ENCODE data around the gene NEK11.

NEK11 gene

DNA sequence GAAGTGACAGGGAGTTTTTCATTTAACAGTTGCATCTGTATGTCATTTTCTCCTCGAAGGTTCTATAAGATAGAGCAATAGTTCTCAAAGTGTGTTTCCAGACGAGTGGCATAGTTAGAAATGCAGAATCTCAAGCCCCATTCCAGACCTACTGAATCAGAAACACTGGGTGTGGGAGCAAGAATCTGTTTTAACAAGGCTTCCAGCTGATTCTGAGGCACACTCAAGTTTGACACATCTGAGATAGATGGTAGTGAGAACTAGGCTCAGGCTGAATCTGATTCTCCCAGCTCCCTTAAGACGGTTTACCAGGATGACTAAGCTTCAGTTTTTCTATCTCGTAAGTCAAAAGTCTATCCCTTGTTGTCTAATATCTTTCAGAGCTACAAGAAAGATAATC, 195.1 kb downstream of the NEK11 start:
- DNase-seq (ENCODE audit: insufficient read length, low spot score) (no peak), FAIRE-seq (no peak)

GRCh38 chr3:131222599-131222998, 195.9 kb downstream of the NEK11 start:
- FAIRE-seq (no peak), DNase-seq (ENCODE audit: insufficient read length, low spot score) (no peak)

DNA sequence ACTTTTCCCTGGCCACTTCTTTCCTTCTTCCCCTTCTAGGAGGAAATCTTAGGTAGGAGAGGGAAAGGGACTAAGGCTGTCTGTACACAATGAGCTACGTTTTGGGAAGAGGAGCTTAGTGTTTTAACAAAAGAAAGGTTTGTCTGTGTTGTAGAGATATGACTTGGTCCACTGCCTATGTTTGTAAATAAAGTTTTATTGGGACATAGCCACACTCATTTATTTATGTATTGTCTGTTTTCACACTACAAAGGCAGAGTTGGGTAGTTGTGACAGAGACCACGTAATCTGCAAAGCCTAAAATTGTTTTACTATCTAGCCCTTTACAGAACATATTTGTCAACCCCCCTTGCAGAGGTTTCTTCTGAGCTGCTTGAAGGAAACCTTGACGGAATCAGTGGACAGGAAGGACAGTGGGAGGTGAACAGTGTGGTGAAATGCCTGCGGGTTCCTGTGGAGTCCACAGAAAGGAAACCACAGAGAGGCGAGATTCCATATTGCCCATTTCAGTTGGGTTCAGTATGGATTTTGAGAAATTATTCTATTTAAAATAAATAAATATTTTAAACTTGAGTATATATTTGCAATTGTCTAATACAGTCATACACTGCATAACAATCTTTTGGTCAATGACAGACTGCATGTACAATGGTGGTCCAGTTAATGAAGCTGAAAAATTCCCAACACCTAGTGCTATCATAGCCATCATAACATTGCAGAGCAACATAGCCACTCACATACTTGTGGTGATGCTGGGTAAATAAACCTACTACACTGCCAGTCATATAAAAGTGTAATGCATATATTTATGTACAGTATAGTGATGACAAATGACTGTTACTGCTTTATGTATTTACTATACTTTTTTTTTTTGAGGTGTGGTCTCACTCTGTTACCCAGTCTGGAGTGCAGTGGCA, 197.0 kb downstream of the NEK11 start:
- DNase-seq (ENCODE audit: insufficient read length, low spot score) (no peak), FAIRE-seq (no peak)

DNA sequence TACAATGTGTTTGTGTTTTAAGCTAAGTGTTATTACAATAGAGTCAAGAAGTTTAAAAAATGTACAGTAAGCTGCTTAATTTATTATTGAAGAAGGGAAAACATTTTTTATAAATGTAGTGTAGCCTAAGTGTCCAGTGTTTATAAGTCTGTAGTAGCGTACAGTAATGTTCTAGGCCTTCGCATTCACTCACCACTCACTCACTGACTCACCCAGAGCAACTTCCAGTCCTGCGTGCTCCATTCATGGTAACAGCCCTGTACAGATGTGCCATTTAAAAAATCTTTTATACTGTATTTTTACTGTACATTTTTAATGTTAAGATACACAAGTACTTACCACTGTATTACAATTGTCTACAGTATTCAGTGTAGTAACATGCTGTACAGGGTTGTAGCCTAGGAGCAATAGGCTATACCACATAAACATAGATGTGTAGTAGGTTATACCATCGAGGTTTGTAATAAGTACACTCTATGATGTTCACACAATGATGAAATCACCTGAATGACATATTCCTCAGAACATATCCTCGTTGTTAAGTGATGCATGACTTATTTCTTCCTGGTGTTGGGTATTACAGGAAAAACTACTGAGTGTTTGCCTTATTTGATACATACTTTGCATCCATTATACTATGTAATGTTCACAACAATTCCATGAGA, 198.3 kb downstream of the NEK11 start:
- FAIRE-seq = no peak
- no peak for DNase-seq (ENCODE audit: insufficient read length, low spot score)

- FAIRE-seq = no peak
- no peak for DNase-seq (ENCODE audit: insufficient read length, low spot score)
Observed at GRCh38 chr3:131228522-131228921, 201.8 kb downstream of the NEK11 start.

DNA sequence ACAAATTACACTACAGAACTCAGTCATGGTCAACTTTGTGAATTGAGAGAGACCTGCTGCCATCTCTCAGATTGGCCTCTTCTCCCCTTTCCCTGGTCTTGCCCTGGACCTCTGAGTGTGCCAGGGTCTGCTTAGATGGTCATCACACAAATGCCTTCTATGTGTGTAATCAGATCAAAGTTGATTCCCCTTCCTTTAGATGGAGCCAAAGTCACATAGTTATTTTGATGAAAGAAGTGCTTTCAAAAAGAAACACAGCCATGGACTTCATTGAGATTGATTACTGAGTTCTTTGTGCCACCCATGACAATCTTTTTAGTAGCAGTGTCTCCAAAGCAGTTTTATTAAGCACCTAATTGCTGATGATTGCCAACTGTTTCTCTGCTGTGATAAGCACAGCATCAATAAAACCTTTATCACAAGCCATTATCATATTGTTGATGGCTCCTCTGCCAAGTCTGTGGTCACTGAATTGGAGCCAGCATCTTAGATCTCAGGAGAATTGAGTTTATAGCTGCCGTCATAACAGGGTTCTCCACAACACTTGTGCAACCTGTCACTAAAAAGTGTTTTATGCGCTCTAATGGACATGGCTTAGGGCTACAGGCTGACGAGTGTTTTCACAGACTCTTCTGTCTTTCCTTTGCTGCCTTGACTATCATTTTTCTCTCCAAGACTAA, 205.2 kb downstream of the NEK11 start:
- FAIRE-seq (no peak), DNase-seq (ENCODE audit: insufficient read length, low spot score) (no peak)

DNA sequence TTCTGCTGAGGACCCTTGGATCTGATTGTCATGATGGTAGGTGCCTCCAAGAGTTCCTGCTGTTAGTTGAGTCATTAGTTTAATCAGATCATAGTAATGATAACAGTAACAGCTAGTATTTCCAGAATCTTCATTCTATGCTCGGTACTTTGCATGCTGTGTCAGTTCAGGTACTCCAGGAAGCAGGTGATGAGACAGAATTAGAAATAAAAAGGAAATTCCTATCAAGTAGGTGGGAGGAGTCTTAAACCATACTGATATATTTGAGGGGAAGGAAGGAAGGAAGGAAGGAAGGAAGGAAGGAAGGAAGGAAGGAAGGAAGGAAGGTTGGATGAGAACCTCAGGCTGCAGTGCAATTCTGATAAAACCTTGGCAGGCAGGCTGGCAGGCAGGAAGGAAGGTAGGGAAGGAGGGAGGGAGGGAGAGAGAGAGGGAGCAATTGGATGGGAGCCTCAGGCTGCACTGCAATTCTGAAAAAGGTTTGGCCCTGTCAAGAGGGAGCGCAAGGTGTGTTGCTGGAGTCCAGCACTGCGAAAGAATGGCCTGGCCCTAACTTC, 206.1 kb downstream of the NEK11 start:
- DNase-seq (ENCODE audit: insufficient read length, low spot score) (no peak), FAIRE-seq (no peak)

DNA sequence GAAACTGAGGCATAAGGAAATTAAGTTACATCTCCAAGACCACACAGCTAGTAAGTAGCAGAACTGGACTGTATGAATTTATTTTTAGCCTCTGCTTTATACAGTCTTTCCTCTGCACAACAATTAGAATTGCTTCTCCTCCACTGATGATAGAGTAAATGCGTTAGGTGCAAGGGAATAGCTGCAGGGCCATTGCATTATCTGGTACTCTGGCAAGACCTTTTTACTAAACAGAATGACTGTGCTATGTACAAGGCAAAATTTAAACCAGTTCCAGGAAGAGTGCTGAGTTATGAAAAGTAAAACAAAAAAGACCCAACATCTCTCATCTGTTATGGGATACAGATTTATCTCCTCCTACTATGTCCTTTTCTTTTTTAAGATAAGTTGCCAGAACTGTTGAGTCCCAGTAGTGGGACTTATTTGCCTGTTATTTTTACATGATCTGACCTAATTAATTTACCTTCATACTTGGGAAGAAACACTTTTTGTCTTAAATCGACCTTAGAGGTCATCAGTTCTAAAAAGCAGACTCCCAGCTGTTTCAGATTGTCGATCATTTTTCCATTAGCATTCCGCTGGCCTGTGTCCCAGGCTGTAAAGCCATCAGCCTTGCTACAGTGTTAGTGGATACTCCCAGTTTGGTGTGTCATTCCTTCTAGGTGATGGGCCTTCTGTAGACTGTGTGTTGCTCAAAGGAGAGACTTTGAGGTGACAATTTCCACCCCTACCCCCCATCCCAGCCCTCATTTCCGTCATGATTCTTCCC, 207.4 kb downstream of the NEK11 start:
- no peak for FAIRE-seq
- DNase-seq (ENCODE audit: insufficient read length, low spot score) = no peak

- FAIRE-seq (no peak), DNase-seq (ENCODE audit: insufficient read length, low spot score) (no peak)
Observed at GRCh38 chr3:131236421-131236820, 209.7 kb downstream of the NEK11 start.

DNA sequence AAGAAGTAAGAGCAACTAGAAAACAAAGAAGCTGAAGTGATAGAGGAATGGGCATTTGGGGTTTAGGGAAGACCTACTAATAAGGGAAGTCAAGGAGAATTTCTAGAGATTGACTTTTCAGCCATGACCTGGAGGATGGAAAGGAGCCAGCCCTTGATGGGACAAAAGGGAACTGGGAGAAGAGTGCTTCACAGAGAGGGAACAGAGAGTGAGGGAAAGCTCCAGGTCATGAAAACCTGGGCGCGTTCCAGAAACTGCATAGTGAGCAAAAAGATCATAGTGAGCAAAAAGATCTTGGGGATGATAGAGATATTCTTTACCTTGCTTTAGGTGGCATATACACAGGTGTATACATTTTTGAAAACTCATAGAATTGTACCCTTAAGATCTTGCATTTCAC, 211.8 kb downstream of the NEK11 start:
- DNase-seq (ENCODE audit: insufficient read length, low spot score) (no peak), FAIRE-seq (no peak)

GRCh38 chr3:131239267-131239666, 212.6 kb downstream of the NEK11 start:
- DNase-seq (ENCODE audit: insufficient read length, low spot score) = no peak
- FAIRE-seq = no peak

DNA sequence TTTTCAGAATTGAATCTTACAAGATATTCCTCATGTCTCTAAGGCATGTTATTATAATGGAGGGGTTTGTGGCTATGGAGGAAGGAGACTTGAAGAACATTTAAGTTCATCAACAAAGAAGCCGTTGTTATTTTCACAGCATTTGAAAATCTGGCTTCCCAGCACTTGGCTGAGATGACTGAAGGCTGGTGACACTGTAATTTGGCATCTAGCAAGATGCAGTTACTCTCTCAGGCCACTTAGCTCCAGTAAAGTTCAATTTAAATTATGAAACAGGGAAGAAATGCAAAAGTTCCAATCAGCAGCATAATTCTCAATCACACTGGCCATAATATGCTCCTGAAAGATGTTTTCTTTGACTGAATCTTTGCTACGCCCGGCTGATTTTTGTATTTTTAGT, 215.5 kb downstream of the NEK11 start:
- FAIRE-seq (no peak), DNase-seq (ENCODE audit: insufficient read length, low spot score) (no peak)

DNA sequence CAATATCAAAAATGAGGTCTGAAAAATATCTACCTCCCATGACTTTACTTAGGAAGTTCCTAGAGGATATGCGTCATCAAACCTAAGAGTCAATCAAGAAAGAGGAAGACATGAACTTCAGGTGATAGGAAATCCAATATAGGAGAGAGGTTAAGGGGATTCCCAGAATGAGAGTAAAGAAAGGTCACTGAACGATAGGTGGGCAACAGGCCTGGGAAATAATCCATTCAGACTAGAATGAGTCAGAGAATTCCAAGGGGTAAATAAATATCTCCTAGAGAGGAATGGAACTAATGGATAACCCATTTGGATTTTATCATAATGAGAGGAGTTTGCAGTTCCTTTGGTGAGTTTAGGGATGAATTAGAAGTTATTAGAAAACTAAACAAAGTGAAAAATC, 223.8 kb downstream of the NEK11 start:
- DNase-seq (ENCODE audit: insufficient read length, low spot score) = no peak
- no peak for FAIRE-seq

DNA sequence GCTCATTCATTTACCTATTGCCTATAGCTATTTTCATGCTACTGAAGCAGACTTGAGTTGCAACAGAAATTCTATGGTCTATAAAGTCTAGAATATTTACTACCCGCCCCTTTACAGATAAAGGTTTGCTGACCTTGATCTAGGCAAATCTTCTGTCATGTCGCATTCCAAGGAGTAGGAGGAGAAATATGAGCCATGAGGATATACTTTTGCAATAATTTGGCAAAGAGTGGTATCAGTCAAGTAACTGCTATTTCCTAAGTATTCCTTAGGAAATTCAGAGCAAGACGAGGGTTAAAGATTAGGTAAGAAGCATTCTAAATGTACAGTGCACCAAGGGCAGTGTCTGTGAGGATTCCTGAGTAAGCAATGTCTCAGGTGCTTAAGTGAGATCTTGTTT, 233.8 kb downstream of the NEK11 start:
- FAIRE-seq = no peak
- no peak for DNase-seq (ENCODE audit: insufficient read length, low spot score)

- DNase-seq (ENCODE audit: insufficient read length, low spot score) (no peak), FAIRE-seq (no peak)
Observed at GRCh38 chr3:131261104-131261503, 234.4 kb downstream of the NEK11 start.

DNA sequence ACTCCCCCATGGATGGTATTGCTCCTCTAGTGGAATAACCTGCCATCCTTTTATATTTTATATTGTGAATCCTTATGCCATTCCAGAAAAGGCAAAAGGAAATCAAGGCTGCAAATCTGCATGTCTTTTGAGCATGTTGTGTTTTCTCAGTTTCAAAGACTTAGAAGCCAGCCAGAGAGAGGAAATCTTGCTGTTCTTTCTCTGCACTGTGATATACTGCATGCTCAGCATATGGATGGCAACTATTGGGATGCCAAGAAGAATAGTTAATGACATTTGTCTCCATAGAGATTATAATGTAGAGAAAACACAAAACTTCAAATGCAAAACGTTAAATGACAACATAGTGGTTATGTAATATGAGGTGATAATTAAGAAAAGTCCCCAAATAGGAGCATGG, 248.9 kb downstream of the NEK11 start:
- FAIRE-seq (no peak), DNase-seq (ENCODE audit: insufficient read length, low spot score) (no peak)

DNA sequence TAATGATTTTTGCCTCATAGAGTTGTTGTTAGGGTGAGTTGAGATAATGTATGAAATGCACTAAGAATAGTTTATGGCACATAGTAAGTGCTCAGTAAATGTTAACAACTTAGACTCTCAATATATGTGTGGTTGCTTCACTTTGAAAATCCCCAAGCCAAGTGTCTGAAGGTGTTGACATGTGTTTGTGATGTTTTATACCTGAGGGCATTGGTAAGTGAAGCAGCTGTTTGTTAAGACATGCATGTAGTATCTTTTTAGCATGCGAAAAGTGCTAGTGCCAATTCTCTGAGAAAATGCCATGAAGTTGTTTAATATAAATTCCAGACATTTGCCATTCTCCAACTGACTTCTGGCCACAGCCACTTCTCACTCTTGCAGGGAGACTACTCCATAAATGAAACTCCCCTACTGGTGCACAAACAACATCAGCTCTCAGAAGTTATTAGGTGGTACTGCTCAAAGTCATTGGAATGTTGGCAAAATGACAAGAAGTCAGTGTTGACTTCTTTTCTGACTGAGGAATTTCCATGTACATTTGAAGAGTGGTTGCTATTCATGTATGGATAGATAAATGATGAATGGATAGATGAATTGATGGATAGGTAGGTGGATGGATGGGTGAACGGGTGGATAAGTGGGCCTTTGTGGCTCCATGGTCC, 251.3 kb downstream of the NEK11 start:
- FAIRE-seq = no peak
- no peak for DNase-seq (ENCODE audit: insufficient read length, low spot score)

- DNase-seq (ENCODE audit: insufficient read length, low spot score) = no peak
- FAIRE-seq = no peak
Observed at GRCh38 chr3:131279577-131279976, 252.9 kb downstream of the NEK11 start.

DNA sequence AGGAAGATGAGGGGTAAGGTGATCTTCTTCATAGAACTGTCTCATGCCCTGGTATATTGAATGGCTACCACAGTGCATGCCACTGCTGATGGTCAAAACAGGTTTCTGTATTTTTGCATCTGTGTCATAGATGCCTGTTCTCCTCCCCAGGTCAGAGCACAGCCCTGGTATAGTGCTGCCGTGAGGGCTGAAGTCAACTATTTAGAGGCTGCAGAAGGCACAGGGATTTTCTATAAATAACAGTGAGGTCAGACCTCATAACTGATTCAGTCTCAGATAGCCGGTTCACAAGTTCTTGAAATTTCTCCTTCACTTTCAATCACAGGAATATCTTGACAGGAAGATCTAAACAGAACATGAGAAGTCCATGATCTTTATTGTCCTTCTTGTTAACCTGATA, 255.7 kb downstream of the NEK11 start:
- no peak for FAIRE-seq
- no peak for DNase-seq (ENCODE audit: insufficient read length, low spot score)

DNA sequence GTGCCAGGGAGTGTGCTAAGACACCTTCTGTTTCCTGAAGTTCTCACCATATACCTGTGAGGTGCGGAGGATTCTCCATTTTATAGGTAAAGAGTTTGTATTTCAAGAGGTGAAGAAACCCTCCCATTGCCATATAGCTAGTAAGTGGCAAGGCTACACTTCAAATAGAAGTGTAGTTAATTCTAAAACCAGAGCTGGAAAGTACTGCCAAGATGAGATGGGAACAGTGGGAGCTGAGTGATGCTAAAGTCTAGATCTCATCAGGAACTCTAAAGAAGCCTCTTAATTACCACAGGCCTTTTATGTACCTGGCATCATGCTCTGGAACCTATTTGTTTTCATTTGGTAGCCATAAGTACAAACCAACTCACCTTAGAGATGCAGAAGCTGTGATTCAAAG, 256.3 kb downstream of the NEK11 start:
- no peak for DNase-seq (ENCODE audit: insufficient read length, low spot score)
- FAIRE-seq = no peak

Measured in HTR-8/SVneo (cell line).